GM21381 (cell line): ENCODE measurements around the gene WAPL.

ENCODE experiments used
- ATAC-seq: cut with Tn5 transposase; IDR thresholded peaks from one replicate; pipeline ENCODE4 v1.9.1; 2021; ENCODE audit warnings: mild to moderate bottlenecking, moderate library complexity; ENCODE audit not compliant: unreplicated experiment

WAPL gene

DNA sequence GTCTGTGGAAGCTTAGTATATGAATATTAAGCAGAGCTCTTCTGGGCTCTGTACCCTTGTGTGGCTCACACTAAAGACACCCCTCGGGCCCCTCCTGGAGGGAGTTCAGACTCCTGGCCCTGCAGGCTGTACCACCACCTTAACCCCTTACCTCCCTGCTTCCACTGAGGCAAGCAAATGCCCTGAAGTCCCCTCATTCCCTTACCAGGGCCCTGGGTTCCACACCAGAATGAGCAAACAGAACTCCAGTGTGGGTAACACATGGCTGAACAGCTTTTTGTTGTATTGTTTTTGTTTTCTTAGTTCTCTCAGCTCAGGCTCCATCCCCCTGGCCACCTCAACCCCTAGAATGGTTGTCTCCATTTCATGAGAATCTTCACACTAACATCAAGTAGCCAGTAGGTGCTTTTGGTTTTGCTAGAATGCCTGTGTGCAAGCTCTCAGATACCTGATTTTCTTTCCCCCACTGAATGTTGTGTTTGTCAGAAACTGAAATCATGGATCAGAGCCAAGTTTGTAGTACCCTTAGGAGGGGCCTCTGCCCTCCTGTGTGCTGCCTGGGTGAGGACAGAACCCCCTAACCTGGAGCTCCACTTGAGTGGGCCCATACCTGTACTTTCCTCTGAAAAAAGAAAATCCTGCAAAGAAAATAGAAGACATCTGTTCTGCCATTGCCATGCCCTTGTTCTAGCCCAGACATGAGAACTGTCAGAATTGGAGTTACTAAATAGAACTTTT is 2.8 kb upstream of the WAPL start:
- no peak for ATAC-seq

DNA sequence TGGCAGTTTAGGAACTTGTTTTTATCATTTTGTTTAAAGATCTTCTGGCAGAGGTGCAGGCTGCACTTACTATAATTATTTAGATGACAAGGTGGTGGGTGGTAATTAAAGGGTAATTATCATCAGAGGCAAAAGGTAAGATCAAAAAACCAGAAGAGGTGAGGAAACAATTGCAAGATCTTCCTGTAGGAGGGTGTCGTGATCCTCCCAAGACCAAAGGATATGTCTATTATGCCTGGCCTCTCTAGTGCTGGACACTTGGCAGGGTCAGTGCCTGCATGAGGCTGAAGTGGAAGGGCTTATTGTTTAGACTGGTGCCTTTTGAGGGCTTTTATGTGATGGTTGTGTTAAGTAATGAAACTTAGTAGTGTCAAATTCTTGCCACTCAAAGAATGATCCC is 1.8 kb upstream of the WAPL start:
- ATAC-seq, result no peak

- ATAC-seq, result no peak
Measured at GRCh38 chr10:86522510-86522855, 891 bp upstream of the WAPL start.

DNA sequence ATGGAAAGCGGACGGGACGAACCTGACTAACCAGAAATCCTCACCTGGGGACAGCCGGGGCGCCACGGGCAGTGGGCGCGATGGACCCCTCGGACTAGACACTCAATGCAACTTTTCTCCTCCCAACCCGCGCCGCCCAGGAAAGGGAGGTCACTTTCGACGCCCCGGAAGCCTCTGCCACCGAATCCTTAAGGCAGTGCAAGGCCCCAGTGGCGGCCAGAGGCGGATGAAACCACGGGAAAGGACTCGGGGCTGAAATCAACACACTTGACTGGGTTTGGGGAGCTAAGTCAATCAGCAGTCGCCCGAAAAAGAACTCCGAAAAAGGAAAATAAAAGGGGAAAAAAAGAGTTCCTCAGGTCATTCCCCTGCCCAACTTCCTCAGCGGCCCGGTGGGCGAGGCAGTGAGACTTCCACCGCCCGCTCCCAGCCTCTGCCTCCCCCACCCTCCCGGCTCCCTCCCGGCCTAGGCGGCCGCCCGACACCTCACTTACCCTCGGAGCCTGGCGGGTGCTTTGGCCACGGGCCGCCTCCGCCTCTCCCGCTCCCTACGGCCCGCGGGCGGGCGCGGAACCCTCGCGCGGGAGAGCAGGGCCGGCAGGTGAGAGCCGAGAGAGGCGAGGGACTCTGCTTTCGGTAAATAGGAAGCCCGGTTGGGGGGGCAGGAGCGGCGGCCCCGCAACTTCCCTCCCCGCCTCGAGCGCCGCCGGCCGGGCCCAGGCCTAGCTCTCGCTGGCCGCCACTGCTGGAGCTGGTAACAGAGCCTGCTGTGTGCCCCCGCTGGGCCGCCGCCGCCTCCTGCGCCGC is 518 bp downstream of the WAPL start:
- ATAC-seq, result peak; percentile 30

DNA sequence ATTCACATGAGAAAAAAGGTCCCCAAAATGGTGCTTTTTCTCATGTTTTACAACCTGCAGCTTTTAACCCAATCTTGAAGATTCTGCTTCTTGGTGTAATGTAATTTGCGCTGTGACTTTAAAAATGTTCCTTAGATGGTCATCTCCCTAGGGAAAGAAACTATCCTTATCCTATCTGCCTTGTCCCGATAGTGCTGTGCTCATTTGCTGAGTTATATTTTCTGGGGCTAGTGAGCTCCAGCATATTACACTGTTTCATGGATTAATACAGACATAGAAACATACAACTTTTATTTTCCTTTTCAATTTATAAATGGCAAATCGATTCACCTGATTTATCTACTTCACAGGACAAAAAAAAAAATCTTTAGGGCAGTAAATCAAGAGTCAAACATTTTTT is 2.8 kb downstream of the WAPL start:
- ATAC-seq, result no peak

DNA sequence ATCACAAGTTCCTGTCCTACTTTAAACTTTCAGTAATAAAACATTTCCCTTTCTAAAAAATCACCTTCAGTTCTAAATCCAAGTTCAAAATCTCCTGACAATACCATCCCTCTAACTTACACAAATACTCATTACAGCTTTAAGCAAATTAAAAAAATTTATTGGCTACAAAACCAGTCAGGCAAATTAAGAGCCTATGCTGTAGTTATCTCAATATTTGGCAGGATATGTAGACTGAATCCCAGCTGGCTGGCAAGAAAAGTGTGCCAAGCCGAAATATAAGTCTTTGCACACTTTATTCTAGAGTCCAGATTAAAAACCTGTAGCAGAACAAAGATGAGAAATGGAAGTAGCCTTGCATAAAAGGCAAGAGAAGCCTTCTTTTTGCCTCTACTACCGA is 9.5 kb downstream of the WAPL start:
- no peak for ATAC-seq

DNA sequence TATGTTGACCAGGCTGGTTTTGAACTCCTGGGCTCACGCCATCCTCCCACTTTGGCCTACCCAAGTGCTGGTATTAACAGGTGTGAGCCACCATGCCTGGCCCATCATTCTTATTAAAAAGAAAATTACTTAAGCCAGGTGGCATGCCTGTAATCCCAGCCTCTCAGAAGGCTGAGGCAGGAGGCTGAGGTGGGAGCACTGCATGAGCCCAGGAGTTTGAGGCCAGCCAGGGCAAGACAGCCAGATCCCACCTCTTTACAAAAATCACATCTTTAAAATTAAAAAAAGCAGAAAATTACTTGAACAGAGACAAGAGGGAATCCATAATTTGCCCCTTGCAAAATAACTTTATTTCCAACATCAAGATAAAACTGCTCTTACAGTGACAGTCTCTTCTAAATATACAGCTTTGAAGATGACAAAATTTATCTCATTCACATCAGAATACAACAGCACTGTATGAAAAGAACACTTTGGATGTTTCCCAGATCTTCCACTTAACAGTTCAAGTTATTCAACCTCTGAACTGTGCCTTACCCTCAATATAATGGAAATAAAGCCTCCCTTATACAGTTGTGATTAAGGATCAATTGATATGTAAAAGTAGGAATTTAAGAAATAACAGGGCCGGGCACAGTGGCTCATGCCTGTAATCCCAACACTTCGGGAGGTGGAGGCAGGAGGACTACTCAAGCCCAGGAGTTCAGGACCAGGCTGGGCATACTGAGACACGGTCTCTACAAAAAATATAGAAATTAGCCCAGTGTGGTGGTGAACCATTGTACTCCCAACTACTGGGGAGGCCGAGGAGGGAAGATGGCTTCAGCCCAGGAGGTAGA is 10.3 kb downstream of the WAPL start:
- ATAC-seq, result no peak

GRCh38 chr10:86509145-86509544 is 12.4 kb downstream of the WAPL start:
- no peak for ATAC-seq

- ATAC-seq, result no peak
Measured at GRCh38 chr10:86508217-86508616, 13.4 kb downstream of the WAPL start.

DNA sequence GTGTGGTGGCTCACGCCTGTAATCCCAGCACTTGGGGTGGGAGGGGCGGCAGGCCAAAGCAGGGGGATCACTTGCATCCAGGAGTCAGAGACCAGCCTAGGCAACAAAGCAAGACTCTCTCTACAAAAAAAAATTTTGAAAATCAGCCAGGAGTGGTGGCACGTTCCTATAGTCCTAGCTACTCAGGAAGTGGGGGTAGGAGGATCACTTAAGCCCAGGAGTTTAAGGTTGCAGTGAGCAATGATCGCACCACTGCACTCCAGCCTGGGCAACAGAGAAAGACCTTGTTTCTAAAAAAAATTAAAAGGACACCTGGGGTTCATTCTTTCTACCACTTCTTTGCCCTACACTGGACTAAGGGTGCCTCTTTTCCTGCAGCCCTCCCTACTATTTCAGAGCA is 15.1 kb downstream of the WAPL start:
- ATAC-seq, result no peak

DNA sequence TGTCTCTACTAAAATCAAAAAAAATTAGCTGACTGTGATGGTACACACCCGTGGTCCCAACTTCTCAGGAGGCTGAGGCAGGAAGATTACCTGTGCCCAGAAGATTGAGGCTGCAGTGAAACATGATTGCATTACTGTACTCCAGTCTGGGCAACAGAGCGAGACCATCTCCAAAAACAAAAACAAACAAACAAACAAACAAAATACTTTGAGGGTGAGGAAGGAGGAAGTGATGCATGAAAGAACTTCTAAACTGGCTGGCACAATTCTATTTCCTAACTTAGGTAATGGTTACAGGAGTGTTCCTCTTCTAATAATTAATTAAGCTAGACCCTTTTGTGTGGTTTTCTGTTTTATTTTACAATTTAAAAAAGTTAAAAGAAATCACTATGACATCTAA is 15.5 kb downstream of the WAPL start:
- no peak for ATAC-seq

GRCh38 chr10:86504510-86504909 is 17.1 kb downstream of the WAPL start:
- ATAC-seq, result no peak

DNA sequence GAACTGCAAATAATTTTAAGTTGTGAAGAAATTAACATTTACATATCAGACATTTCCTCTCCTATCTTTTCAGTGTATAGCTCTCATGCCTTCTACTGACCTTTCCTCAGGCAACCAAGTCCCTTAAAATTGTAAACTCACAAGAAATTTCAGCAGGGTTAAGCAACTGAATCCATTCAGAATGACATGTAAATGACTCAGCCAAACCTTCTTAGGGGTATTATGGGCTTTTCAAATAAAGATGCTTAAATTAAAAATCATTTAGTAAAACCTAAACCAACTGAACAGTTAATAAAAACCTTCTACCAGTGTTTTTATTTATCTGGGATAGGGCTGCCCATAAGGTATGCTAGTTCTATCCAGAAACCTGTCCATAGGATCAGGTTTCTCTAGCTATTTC is 20.7 kb downstream of the WAPL start:
- ATAC-seq, result no peak

DNA sequence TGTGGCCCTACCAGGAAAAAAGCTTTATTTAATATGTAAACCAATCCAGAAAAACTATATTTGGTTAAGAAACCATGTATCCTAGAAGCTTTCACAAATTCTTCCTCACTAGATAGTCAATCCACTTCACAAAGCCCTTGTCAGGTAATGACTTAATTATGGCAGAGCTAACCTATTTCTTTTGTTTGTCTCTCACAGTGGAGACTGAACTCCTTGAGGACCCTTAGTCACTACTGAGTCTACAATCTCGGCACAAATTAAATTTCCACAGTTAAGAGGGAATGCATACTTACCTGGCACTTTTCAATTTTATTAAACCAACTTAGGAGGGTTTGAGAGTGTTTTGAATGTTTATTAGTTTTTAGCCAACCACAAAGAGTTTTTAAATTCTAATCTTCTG is 23.0 kb downstream of the WAPL start:
- no peak for ATAC-seq

- ATAC-seq, result no peak
Measured at GRCh38 chr10:86497621-86498020, 24.0 kb downstream of the WAPL start.

DNA sequence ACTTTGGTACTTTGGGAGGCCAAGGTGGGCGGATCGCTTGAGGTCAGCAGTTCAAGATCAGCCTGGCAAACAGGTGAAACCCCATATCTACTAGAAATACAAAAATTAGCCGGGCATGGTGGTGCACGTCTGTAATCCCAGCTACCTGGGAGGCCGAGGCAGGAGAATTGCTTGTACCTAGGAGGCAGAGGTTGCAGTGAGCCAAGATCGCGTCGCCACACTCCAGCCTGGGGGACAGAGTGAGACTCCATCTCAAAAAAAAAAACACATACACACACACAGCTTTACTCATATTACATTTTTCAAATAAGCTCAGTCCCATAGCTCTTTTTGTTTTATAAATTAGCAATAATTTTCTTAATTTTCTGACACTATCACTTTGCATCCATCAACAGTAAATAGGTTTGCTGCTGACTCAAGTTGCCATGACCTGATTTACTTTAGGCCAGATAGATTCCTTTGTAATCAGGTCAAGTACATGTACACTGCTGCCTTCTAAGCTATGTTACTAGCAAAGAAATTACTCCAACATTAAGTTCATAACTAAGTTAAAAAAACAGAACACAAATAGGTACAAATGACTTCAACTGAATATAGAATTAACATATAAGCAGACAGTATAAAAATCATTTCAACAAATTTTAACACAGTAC is 31.5 kb downstream of the WAPL start:
- no peak for ATAC-seq

GRCh38 chr10:86489071-86489810 is 32.4 kb downstream of the WAPL start:
- ATAC-seq, result no peak

DNA sequence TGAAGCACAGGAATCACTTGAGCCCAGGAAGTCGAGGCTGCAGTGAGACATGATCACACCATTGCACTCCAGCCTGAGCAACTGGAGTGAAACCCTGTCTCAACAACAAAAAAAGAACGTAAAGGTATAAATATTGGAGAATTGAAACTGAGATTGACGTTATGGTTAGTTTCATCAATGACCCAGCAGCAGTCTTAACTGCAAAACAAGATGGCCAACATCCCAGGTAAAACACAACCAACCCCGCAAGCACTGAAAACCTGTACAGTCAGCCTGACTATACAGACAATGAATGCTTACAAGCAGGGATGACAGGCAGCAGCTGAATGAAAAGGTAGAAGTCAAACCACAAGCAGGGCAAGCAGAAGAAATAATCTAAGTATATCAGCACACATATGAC is 34.7 kb downstream of the WAPL start:
- ATAC-seq, result no peak

DNA sequence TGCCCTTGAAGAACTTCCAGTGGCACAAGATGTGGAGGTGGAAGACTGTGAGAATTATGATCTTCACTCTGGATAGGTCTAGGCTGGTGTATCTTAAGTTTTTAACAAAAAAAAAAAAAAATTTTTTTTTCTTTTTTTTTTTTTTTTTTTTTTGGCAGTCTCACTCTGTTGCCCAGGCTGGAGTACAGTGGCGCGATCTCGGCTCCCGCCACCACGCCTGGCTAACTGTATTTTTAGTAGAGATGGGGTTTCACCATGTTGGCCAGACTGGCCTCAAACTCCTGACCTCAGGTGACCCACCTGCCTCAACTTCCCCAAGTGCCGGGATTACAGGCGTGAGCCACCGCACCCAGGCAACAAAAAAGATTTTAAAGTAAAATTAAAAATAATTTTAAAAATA is 37.9 kb downstream of the WAPL start:
- no peak for ATAC-seq

DNA sequence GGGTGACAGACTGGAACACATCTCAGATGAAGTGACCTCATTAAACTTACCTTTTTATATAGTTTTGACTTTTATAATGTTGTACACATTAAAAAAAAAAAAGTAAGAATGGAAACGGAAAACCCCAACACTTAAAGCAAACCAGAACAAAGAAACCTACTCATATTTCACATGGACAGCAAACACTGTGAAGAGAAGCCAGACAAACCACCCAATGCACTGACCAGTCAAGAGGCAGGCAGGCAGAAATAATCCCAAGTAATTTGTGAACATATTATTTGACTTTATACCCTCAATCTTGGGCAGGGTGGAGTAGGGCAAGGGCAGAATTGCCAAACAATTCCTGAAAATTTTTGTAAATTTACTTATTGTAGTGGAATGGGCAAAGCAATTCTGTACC is 39.8 kb downstream of the WAPL start:
- ATAC-seq, result no peak

GRCh38 chr10:86480571-86480970 is 41.0 kb downstream of the WAPL start:
- no peak for ATAC-seq
